ENCODE results near the gene ERCC2. TPM values are rescaled to one million over a fixed set of nuclear protein-coding genes. Genes with fewer than 3 reads are reported as not detected.
"Not testable (repeated sequence)": the region's sequence is repeated elsewhere in the genome, so short reads cannot be mapped to it uniquely, and the experiment has no call there.

Gene ERCC2
- total RNA-seq, 1 experiment from 2014 or later = 13.8 TPM

DNA sequence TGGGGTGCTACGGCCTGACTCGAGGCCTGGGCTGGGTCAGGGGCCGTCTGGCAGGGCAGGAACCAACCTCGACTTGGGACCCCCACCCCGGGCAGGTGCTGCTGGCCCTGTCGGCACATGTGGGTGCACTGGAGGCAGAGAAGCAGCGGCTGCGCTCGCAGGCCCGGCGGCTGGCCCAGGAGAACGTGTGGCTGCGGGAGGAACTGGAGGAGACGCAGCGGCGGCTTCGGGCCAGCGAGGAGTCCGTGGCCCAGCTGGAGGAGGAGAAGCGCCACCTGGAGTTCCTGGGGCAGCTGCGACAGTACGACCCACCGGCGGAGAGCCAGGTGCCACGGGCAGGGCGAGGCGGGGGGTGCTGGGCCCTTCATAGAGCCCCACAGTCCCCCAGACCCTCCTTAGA lies 23.9 kb downstream of the ERCC2 start:
- DNase-seq (ENCODE audit: low read depth, low spot score) = no peak
- in situ Hi-C loops (cut with HindIII; ENCODE audit: low pct_unique_long_range_greater_than_20kb, low sequenced_read_pairs) = no loop called here

DNA sequence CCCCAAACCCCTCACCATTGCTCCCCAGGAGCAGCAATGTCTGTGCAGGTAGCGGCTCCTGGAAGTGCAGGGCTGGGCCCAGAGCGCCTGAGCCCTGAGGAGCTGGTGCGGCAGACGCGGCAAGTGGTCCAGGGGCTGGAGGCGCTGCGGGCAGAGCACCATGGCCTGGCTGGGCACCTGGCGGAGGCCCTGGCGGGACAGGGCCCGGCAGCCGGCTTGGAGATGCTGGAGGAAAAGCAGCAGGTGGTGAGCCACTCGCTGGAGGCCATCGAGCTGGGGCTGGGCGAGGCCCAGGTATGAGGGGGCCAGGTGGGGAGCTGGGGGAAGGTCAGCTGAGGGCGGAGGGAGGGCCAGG lies 24.9 kb downstream of the ERCC2 start:
- no peak for DNase-seq (ENCODE audit: low read depth, low spot score)
- in situ Hi-C loops (cut with HindIII; ENCODE audit: low pct_unique_long_range_greater_than_20kb, low sequenced_read_pairs) = no loop called here

GRCh38 chr19:45344621-45345505 lies 25.5 kb downstream of the ERCC2 start:
- in situ Hi-C loops (cut with HindIII; ENCODE audit: low pct_unique_long_range_greater_than_20kb, low sequenced_read_pairs) = no loop called here

DNA sequence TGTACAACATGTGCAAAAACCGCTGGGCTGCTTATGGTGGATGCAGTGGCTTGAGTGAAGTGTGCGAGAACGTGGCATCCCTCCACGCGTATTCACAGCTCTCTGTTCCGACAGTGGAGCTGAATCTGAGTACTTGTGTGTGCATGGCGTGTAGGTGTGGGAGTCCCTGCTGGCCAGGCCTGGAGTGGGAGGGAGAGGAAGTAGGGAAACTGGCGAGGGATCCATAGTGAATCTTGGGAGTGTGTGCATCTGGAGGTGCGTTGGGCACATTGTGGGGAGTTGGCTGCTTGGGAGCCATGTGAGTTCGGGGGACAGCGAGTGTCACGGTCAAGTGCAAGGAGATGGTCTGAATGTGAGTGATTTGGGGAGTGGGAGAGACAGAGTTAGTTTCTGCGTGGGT lies 27.5 kb downstream of the ERCC2 start:
- DNase-seq (ENCODE audit: low read depth, low spot score) = no peak
- in situ Hi-C loops (cut with HindIII; ENCODE audit: low pct_unique_long_range_greater_than_20kb, low sequenced_read_pairs) = no loop called here

More at GRCh38 chr19:45344621-45345505, 25.5 kb downstream of the ERCC2 start:
- no peak for DNase-seq (ENCODE audit: low read depth, low spot score)

DNA sequence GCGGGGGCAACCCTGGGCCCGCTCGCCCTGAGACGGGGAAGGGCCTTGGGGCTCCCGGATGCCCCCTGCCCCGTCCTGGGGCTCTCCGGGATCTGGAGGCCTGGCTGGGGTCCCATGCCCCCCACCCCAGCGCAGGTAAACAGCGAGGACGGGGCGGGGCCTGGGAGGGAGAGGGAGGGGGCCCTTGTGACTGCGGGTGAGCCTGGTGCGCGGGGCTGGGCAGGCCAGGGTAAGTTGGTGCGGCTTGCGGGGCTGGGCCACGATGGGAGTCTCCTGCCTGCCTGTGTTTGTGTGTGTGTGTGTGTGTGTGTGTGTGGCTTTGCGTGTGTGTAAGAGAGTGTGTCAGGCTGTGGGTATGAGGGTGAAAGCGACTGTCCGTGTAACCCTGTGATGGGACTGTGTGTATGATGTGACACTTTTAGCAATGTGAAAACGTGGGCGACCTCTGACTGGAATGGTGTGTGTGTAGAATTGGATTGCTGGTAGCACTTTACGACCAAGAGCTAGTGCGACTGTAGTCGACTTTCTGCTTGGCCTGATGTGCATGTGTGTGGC lies 29.4 kb downstream of the ERCC2 start:
- in situ Hi-C loops (cut with HindIII; ENCODE audit: low pct_unique_long_range_greater_than_20kb, low sequenced_read_pairs) = no loop called here
- DNase-seq (ENCODE audit: low read depth, low spot score) = no peak

- in situ Hi-C loops (cut with HindIII; ENCODE audit: low pct_unique_long_range_greater_than_20kb, low sequenced_read_pairs) = no loop called here
- no peak for DNase-seq (ENCODE audit: low read depth, low spot score)
Measured at GRCh38 chr19:45340232-45340898, 30.0 kb downstream of the ERCC2 start, which contains the start of gene KLC3. TSS of gene KLC3 (plus strand) at chr19:45340750. CDS start at chr19:45345542, 4,792 bp downstream.

GRCh38 chr19:45339629-45340028 lies 30.7 kb downstream of the ERCC2 start:
- in situ Hi-C loops (cut with HindIII; ENCODE audit: low pct_unique_long_range_greater_than_20kb, low sequenced_read_pairs) = no loop called here
- no peak for DNase-seq (ENCODE audit: low read depth, low spot score)

DNA sequence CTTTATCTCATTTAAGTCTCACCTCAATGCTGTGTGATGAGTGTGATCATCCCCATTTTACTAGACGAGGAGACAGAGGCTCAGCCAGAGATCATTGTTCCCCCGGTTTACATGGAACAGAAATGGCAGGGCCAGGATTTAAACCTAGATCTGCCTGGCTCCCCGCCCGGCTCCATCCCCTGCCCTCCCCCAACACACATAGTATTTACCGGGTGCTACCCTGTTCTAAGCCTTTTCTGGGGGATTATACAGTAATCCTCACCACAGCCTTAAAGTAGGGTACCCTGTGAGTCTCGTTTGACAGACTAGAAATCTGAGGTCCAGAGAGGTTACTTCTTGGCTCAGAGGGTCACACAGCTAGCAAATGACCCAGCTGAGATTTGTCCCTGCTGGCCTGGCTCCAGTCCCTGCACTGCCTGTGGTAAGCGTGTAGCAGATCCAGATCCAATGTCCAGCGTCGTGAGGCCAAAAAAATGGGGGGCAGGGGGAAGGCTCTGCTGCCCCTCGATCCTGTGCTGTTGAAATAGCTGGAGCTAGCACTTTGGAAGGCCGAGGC lies 33.6 kb downstream of the ERCC2 start:
- in situ Hi-C loops (cut with HindIII; ENCODE audit: low pct_unique_long_range_greater_than_20kb, low sequenced_read_pairs) = no loop called here
- DNase-seq (ENCODE audit: low read depth, low spot score) = no peak

- in situ Hi-C loops (cut with HindIII; ENCODE audit: low pct_unique_long_range_greater_than_20kb, low sequenced_read_pairs); DNase-seq (ENCODE audit: low read depth, low spot score): not testable (repeated sequence)
Measured at GRCh38 chr19:45334881-45335280, 35.5 kb downstream of the ERCC2 start.

DNA sequence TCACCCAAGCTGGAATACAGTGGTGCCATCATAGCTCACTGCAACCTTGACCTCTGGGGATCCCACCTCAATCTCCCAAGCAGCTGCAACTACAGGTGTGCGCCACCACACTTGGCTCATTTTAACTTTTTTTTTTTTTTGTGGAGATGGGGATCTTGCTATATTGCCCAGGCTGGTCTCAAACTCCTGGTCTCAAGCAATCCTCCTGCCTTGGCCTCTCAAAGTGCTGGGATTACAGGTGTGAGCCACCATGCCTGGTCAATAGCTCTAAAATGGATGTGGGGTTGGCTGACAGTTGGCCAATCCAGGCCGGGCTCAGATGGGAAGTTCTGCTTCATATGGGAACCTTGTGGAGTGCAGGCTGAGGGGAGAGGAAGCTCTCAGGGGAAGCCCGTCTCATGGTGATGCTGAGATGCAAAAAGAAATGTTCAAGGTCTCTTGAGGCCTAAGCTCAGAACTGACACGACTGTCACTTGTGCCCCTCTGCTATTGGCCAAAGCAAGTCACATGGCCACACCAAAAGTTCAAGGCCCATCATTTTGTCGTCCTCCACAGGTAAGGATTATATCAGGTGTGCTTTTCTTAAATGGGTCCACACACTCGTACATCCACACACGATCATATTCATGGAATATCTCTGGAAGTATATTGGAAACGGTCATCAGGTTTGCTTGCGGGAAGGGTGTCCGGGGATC lies 36.6 kb downstream of the ERCC2 start:
- DNase-seq (ENCODE audit: low read depth, low spot score) = no peak
- in situ Hi-C loops (cut with HindIII; ENCODE audit: low pct_unique_long_range_greater_than_20kb, low sequenced_read_pairs) = no loop called here

- in situ Hi-C loops (cut with HindIII; ENCODE audit: low pct_unique_long_range_greater_than_20kb, low sequenced_read_pairs) = no loop called here
Measured at GRCh38 chr19:45331411-45331810, 39.0 kb downstream of the ERCC2 start.

DNA sequence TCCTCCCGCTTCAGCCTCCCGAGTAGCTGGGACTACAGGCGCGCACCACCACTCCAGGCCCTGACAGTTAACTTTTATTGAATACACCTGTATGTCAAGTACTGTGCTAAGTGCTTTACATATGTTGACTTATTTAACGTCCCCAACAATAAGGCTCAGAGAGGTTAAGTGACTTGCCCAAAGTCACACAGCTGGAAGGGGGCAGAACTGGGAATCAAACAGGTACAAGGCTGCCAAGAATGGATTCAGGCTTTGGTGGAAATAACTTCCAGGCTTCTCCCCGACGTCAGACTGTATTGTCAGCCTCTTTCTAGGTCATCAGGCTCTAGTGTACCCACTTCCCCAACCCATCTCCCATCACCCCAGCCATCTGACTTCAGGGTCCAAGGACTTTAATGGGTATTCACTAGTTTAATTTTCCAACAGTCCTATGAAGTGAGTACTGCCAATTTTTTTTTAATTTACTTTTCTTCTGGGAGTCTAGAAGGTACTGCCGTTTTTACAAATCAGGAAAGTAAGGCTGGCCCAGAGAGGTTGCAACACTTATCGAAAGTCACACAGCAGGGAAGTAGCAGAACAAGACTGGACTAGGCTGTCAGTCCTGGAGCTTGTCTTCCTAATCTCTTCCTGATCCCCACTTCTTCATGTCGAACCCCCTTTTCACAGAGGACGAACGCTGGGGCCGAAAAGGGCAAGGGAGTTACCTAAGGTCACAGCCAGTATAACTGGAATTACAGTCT lies 42.8 kb downstream of the ERCC2 start:
- no peak for DNase-seq (ENCODE audit: low read depth, low spot score)
- in situ Hi-C loops (cut with HindIII; ENCODE audit: low pct_unique_long_range_greater_than_20kb, low sequenced_read_pairs) = no loop called here

More at GRCh38 chr19:45331411-45331810, 39.0 kb downstream of the ERCC2 start:
- DNase-seq (ENCODE audit: low read depth, low spot score) = peak; percentile 23

GRCh38 chr19:45324349-45324907 lies 45.9 kb downstream of the ERCC2 start:
- in situ Hi-C loops (cut with HindIII; ENCODE audit: low pct_unique_long_range_greater_than_20kb, low sequenced_read_pairs) = no loop called here

DNA sequence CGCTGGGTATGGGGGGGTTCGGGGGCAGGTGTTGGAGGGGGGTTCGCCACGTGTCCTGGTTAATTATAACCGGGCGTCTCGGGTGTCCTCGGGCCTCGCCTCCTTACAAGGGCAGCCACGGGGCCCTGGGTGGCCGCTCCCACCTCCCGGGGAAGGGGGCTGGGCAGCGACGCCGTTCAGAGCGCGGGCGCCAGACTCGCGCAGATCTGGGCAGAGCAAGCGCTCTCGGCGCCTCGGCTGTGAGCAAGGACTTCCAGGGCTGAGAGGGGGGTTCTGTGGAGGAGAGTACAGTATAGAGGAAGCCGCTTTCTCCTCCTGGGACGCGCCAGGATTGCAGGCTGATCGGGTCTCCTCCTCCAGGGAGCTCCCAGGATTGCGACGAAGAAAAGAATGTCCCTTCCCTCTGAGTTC lies 46.7 kb downstream of the ERCC2 start:
- in situ Hi-C loops (cut with HindIII; ENCODE audit: low pct_unique_long_range_greater_than_20kb, low sequenced_read_pairs) = no loop called here
- DNase-seq (ENCODE audit: low read depth, low spot score) = no peak

More at GRCh38 chr19:45324349-45324907, 45.9 kb downstream of the ERCC2 start:
- DNase-seq (ENCODE audit: low read depth, low spot score) = no peak

GRCh38 chr19:45322744-45323281 lies 47.6 kb downstream of the ERCC2 start, which contains the start of gene CKM:
TSS of gene CKM (minus strand) at chr19:45322875. CDS start at chr19:45319713, 3,162 bp downstream.
- in situ Hi-C loops (cut with HindIII; ENCODE audit: low pct_unique_long_range_greater_than_20kb, low sequenced_read_pairs) = no loop called here
- no peak for DNase-seq (ENCODE audit: low read depth, low spot score)

- no peak for DNase-seq (ENCODE audit: low read depth, low spot score)
- in situ Hi-C loops (cut with HindIII; ENCODE audit: low pct_unique_long_range_greater_than_20kb, low sequenced_read_pairs) = no loop called here
Measured at GRCh38 chr19:45322311-45322710, 48.1 kb downstream of the ERCC2 start.

All from SK-MEL-5 (cell line).